ENCODE data around the gene ATP6V1E1.

ATP6V1E1 gene

GRCh38 chr22:17633217-17633997, 4.9 kb upstream of the ATP6V1E1 start:
- no peak for FAIRE-seq

DNA sequence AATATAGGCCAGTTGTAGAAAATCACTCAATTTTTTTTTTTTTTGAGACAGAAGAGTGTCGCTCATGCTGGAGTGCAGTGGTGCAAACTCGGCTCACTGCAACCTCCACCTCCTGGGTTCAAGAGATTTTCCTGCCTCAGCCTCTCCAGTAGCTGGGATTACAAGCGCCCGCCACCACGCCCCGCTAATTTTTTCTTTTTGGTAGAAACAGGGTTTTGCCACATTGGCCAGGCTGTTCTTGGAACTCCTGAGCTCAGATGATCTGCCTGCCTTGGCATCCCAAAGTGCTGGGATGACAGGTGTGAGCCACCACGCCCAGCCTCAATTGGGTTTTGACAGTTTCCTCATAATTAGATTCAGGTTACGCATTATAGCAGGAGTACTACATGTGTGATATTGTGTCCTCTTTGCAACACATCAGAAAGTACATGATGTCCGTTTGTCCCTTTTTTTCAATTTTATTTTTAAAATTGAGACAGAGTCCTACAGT, 2.6 kb upstream of the ATP6V1E1 start:
- FAIRE-seq: no peak

- no peak for FAIRE-seq
These were observed 1.1 kb upstream of the ATP6V1E1 start for GRCh38 chr22:17629641-17630040.

DNA sequence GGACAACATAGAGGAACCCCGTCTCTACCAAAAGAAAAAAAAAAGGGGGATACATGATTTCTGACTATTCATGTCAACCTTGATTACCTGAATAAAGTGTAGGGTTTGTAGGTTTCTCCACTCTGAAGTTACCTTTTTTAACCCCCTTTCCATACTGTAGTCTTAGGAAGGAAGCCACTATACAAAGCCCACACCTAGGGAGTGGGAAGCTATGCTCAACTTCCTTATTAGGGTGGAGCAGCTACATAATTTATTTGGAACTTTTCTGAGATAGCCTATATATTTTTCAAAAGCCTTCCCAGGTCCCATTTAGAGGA, 582 bp upstream of the ATP6V1E1 start:
- FAIRE-seq: no peak

GRCh38 chr22:17627961-17628405, 566 bp downstream of the ATP6V1E1 start:
- FAIRE-seq: no peak

DNA sequence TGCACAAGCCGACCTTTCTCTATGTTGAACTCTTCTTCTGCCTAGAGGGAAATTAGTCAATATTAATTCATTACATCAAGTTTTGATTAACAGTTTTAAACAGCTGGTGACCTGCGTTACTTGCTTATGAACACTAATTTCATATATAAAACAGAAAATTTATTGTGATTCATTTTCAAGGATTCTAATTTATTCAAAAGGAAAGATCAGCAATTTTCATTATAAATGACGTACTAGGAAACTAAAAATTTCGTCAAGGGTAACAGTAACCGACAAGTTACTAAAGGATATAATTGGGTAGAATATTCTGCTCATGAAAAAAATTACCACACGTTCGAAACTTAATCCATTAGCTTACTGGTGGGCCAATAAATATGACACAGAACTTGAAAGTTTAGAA, 15.3 kb downstream of the ATP6V1E1 start:
- FAIRE-seq: no peak

DNA sequence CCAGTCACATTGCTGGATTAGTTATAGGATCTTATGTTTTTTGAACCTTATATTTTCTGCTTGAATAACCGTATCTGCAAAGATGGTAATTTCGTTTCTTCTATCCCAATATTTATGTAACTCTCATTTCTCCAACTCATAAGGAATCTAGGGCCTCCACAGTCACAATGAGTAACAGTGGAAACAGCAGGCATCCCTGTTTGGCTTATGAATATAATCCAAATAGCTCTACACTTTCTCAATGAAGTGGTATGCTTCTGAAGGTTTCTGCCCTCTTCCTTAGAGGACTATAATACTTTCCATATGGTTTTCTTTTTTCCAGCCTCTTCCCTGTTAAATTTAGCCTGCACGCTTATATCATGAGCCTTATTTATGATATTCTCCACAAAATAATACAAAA, 16.5 kb downstream of the ATP6V1E1 start:
- FAIRE-seq: no peak

- no peak for FAIRE-seq
These were observed 20.5 kb downstream of the ATP6V1E1 start for GRCh38 chr22:17607891-17608521.

GRCh38 chr22:17606496-17606895, 22.1 kb downstream of the ATP6V1E1 start:
- FAIRE-seq: no peak

DNA sequence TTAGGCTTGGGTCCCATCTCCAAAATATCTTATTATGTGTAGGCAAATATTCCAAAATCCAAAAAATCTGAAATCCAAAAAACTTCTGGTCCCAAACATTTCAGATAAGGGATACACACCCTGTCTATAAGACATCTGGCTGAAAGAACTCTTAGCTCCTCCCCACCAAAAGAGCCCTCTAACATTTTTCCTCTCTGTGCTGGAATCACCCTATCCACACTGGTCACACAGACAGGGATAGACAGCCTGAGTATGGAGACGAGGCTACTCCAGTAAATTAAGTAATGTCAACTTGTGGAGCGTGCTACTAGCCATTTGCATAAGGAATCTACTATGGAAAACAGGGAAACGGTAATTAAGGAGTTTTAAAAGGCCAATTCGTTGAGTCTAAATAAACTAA, 24.9 kb downstream of the ATP6V1E1 start:
- FAIRE-seq: no peak

- no peak for FAIRE-seq
These were observed 27.5 kb downstream of the ATP6V1E1 start for GRCh38 chr22:17601031-17601430.

DNA sequence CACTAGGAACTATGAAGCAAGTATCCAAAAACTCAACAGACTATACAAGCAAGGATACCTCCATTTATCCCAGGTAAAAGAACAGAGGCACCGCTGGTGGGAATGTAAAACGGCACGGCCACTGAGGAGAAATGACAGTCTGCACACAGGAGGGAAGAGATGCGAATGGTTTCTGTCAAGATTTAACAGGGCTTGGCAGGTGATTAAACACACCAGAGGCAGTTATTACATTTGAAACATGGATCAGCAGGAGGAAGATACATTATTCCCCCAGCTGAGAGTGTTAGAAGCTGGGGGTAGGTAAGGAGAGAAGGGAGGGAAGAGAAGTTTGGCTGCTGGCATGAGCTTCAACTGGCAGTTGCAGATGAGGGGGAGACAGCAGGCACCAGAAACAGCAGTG, 30.2 kb downstream of the ATP6V1E1 start:
- FAIRE-seq: no peak

DNA sequence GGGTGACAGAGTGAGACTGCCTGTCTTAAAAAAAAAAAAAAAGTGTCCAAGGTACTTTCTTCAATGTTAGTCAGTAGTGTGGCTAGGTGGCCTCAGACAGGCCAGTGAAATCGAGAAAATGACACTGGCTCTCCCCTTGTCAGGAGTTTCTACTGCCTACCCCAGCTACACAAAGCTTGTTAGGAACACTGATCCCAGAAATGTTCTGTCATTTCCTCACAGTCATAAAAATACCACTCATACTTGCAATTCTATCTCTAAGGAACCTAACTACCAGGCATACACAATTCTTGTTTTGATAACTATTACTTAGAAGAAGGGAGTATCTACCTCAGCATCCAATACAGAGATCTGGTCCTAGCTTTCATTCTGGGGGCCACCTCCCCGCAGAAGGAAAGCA, 31.3 kb downstream of the ATP6V1E1 start:
- no peak for FAIRE-seq

DNA sequence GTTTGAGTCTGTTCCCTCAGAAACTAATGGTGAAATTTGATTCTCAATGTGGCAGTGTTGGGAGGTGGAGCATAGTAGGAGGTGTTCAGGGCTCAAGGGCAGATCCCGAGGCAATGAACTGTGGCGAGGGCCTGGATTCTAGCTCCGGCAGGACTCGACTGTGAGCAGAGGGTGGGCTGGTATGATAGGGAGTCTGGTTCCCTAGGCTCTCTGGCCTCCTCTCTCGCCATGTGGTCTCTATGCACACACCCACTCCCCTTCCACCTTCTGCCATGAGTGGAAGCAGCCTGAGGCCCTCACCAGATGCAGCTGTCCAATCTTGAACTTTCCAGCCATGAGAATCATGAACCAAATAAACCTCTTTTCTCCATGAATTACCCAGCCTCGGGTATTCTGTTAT, 32.3 kb downstream of the ATP6V1E1 start:
- FAIRE-seq: no peak

DNA sequence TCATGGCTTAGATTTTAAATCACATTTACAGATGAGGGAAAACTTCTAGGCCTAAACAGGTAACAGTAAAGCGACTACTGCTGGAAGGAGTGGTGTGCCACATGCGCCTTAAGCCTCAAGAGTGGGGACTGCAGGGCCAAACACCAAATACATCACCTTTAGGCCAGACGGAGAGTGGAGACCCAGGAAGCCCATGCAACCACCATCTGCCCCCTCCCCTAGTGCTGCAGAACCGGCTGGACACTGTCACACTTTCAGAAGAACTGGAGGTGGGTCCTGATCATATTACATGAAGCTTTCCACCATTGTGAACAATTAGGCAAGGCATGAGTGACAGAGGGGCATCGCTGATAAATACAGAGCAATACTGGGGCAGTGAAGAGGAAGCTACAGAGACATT, 36.3 kb downstream of the ATP6V1E1 start:
- no peak for FAIRE-seq

GRCh38 chr22:17590586-17590985, 38.0 kb downstream of the ATP6V1E1 start:
- no peak for FAIRE-seq

DNA sequence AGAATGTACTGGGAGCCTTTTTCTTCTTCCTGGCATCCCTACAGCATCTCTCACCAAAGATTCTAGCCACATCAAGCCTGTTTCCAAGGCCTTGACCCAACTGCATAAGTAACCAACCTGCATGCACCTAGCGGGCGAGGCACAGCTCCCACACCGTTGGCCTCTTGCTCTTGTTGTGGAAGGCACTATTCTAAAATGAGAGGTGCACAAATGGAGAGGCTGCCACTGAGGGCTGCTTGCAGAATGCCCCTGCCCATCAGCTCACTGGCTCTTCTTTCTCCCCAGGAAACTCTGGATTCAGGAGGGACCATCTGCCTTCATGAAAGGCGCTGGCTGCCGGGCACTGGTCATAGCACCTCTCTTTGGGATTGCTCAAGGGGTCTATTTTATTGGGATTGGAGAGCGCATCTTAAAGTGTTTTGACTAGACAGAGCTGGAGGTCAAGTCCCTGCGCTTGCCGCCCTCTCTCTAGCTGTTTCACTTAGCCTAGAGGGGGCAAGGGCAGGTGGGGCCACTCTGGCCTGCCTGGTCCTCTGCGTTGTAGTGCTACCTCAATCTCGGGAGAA, 38.7 kb downstream of the ATP6V1E1 start:
- FAIRE-seq: no peak

DNA sequence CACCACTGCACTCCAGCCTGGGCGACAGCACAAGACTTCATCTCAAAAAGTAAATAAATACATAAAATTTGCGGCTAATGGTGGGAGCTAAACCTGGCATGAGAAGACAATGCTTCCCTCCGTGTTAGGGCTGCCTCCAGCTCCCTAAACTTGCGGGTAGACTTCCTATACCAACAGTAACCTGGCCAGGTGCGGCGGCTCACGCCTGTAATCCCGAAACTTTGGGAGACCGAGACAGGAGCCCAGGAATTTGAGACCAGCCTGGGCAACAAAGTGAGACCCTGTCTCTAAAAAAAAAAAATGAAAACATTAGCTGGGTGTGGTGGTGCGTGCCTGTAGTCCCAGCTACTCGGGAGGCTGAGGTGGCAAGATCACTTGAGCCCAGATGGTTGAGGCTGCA, 39.9 kb downstream of the ATP6V1E1 start:
- no peak for FAIRE-seq

DNA sequence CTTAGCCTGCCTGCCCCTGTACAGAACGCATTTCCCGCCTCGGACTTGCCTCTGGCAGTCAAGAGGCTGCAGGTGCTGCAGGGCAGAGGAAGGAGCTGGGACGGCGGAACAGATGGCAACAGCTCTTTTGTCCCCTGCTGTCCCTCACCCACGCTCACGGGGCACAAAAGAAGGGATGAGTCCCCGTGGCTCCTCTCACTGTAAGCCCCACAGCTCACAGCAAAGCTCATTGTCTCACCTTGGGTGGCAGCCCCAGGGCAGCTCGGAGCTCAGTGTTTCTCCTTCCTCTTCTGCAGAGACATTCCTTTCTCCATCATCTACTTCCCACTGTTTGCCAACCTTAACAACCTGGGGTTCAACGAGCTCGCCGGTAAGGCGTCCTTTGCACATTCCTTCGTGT, 40.9 kb downstream of the ATP6V1E1 start:
- no peak for FAIRE-seq

- FAIRE-seq: no peak
These were observed 41.6 kb downstream of the ATP6V1E1 start for GRCh38 chr22:17586831-17587440.

GRCh38 chr22:17583151-17583550, 45.4 kb downstream of the ATP6V1E1 start:
- FAIRE-seq: no peak

- no peak for FAIRE-seq
These were observed 46.9 kb downstream of the ATP6V1E1 start for GRCh38 chr22:17581631-17582030.

DNA sequence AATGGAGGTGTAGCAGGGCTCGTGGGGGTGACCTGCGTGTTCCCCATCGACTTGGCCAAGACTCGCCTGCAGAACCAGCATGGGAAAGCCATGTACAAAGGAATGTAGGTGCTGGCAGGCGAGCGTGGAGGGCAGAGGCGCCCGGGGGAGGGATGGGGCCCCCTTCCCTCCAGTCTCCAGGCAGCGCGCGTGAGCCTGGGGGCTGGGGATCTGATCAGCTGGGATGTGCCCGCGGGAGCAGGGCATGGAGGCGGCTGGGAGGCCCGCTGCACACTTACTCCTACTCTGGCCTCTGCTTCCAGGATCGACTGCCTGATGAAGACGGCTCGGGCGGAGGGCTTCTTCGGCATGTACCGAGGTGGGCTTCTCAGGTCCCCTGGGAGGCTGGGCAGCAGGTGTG, 47.5 kb downstream of the ATP6V1E1 start:
- no peak for FAIRE-seq
